Neuron (in vitro differentiated cells): ENCODE results near the gene CPEB2.
"Not testable (repeated sequence)": the region's sequence is repeated elsewhere in the genome, so short reads cannot be mapped to it uniquely, and the experiment has no call there.

Experiments used
- H2AFZ ChIP-seq: one replicate; pipeline ENCODE4 v1.6.1; 2013; ENCODE audit warnings: low read depth, mild to moderate bottlenecking, inconsistent platforms, low read length, moderate library complexity
- H3K27me3 ChIP-seq: one replicate; pipeline ENCODE4 v1.6.1; 2013; ENCODE audit warnings: low read length; ENCODE audit not compliant: insufficient read depth
- H3K36me3 ChIP-seq: one replicate; pipeline ENCODE4 v1.6.1; 2013; ENCODE audit warnings: low read length; ENCODE audit not compliant: insufficient read depth
- H3K4me1 ChIP-seq: one replicate; pipeline ENCODE4 v1.6.1; 2013; ENCODE audit warnings: low read length; ENCODE audit not compliant: insufficient read depth
- H3K4me3 ChIP-seq: 2 replicates; pipeline ENCODE4 v1.5.1; 2013; ENCODE audit warnings: mild to moderate bottlenecking, low read length, moderate library complexity
- H3K9me3 ChIP-seq: one replicate; pipeline ENCODE4 v1.6.1; 2013; ENCODE audit warnings: low read length

CPEB2 gene

DNA sequence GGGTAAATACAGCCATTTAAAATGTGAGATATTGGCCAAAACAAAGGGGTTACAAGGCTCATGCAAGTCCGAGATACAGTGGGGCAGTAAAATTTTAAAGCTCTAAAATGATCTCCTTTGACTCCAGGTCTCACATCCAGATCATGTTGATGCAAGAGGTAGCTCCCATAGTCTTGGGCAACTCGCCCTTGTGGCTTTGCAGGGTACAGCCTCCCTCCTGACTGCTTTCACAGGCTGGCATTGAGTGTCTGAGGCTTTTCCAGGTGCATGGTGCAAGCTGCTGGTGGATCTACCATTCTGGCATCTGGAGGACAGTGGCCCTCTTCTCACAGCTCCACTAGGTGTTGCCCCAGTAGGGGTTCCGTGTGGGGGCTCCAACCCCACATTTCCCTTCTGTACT, 83.5 kb downstream of the CPEB2 start:
- H3K36me3 ChIP-seq, H3K9me3 ChIP-seq, H2AFZ ChIP-seq, H3K4me1 ChIP-seq, H3K27me3 ChIP-seq, H3K4me3 ChIP-seq: not testable (repeated sequence)

DNA sequence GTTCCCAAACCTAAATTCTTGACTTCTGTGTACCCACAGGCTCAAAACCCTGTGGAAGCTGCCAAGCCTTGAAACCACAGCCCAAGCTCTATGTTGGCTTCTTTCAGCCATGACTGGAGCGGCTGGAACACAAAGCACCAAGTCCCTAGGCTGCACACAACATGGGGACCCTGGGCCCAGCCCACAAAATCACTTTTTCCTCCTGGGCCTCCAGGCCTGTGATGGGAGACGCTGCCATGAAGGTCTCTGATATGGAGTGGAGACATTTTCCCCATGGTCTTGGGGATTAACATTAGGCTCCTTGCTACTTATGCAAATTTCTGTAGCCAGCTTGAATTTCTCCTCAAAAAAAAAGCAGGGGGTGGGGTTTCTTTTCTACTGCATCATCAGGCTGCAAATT, 84.0 kb downstream of the CPEB2 start:
- H3K4me1 ChIP-seq, H3K27me3 ChIP-seq, H3K36me3 ChIP-seq, H2AFZ ChIP-seq, H3K4me3 ChIP-seq, H3K9me3 ChIP-seq: not testable (repeated sequence)

DNA sequence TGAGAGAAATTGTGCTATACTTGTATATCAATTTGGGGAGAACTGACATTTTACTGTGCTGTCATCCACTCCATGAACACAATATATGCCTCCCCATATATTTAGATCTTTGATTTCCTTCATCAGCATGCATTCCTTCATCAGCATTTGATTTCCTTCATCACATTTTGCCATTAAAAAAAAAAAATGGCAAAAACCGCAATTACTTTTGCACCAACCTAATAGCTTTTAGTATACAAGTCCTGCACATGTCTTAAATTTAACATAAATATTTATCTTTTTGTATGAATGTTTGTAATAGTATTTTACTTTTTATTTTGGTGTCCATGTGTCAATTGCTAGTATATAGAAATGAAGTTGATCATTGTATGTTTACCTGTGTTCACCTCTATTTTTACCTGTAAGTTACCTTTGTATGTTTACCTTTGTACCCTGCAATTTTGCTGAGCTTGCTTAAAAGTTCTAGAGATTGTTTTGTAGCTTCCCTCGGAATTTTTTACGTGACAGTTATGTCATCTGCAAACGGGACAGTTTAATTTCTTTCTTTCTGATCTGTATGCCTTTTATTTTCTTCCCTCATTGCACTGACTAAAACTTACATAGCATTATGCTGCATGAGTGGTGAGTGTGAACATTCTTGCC, 86.2 kb downstream of the CPEB2 start:
- H3K36me3 ChIP-seq, result no peaks in the 10 kb centered on the region
- H3K4me3 ChIP-seq, result no peak overlapping the region
- H3K4me1 ChIP-seq, result no peaks in the 10 kb centered on the region
- H3K9me3 ChIP-seq, result no peaks in the 10 kb centered on the region
- H2AFZ ChIP-seq, result no peak overlapping the region
- no peaks in the 10 kb centered on the region for H3K27me3 ChIP-seq

DNA sequence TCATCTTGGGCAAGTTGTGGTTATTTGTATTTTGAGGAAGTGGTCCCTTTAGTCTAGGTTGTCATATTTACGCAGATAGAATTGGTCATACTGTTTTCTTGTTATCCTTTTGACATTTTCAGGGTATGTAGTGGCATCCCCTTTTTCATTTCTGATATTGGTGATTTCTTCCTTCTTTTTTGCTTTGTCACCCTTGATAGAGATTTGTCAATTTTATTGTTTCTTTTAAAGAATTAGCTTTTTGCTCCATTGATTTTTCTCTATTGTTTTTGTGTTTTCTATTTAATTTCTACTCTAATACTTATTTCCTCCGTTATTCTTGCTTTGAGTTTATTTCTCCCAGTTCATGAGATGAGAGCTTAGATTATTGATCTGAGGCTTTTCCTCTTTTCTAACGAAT, 87.7 kb downstream of the CPEB2 start:
- Histone ChIP-seq H3K4me3 (no peak overlapping the region), H3K27me3 (no peaks in the 10 kb centered on the region), H3K4me1 (no peaks in the 10 kb centered on the region), H2AFZ (no peak overlapping the region), H3K9me3 (no peaks in the 10 kb centered on the region), H3K36me3 (no peaks in the 10 kb centered on the region)

DNA sequence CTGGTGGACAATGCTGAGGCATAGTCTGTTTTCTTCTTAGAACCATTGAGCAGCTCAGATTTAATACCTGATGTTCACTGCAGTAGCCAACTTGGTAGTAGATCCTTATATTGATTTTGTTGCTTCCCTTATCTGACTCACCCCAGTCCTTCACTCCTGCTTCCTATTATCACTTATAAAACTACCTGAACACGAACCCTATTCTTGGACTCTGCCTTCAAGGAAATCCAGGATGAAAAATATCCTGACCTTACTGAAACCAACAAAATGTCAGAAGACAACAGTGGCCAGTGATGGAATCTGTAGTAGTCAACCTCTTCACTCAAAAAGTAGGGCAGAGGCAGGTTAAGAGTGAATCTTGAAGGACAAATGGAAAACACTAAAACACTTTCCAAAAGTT, 98.1 kb downstream of the CPEB2 start:
- H2AFZ ChIP-seq, result no peak overlapping the region
- no peaks in the 10 kb centered on the region for H3K27me3 ChIP-seq
- no peaks in the 10 kb centered on the region for H3K36me3 ChIP-seq
- H3K4me3 ChIP-seq, result no peak overlapping the region
- no peaks in the 10 kb centered on the region for H3K4me1 ChIP-seq
- no peaks in the 10 kb centered on the region for H3K9me3 ChIP-seq

DNA sequence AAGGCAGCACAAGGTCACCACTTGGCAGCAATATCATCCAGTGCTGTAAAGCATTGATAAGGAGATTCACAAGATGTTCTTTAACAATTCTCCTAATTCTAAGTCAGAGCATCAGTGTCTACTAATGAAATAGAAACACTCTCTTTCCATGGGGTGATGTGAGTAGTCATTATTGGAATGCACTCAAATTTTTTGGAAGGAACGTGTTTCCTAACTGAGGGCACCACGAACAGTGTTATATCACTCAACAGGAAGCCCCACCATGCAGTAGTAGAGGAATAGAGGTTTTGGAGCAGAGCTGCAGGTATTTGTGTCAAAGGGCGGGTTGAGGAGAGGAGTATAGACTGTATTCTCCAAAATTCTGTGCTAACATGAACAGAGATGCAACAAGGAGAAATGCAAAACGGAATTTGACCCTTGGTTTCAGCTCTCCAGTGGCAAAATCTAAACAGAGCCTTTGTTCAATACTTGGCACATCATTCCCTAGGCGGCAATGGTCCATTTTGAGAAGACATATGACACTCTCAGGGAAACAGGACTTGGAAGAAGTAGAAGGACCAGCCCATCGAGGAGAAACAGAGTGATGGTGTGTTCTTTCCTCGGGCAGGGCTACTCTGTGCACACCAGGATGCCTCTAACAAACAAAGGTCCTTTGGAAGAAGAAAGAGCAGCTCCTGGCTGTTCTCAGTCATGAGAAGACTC, 98.9 kb downstream of the CPEB2 start:
- Histone ChIP-seq H3K36me3 (no peaks in the 10 kb centered on the region), H3K4me1 (no peaks in the 10 kb centered on the region), H3K9me3 (no peaks in the 10 kb centered on the region), H3K4me3 (no peak overlapping the region), H3K27me3 (no peaks in the 10 kb centered on the region), H2AFZ (no peak overlapping the region)

DNA sequence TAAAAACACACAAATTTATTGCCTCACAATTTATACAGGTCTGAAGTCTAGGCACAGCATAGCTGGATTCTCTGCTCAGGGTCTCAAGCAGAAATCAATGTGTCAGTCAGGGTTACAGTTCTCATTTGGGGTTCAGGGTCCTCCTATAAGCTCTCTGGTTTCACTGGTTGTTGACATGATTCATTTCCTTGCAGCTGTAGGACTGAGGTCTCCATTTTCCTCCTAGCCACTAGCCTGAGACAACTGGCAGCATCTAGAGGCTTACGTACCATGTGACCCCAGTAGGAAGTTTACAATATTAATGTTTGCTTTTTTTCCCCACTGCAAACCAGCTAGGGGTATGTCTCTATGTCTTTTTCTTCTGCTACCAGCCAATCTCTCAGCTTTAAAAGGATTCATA, 102.5 kb downstream of the CPEB2 start:
- no peak overlapping the region for H2AFZ ChIP-seq
- no peaks in the 10 kb centered on the region for H3K36me3 ChIP-seq
- H3K27me3 ChIP-seq, result no peaks in the 10 kb centered on the region
- no peak overlapping the region for H3K4me3 ChIP-seq
- H3K4me1 ChIP-seq, result peaks cover 3% of the 10 kb centered on the region
- no peaks in the 10 kb centered on the region for H3K9me3 ChIP-seq

DNA sequence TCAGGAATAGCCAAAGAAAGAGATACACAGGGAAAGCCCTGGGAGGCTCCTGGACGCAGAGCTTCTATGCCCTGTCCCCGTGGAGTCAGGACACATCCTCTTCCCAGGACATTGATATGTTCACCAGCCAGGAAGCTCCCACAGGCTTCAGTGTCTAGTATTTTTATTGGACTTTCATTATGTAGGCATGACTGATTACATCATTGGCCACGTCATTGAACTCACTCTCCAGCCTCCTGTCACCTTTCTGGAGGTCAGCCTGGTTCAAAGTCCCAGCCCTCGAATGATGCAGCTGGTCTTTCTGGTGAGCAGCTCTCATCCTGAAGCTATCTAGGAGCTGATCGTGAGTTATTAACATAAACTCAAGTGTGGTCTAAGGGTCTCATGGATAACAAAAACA, 104.1 kb downstream of the CPEB2 start:
- H2AFZ ChIP-seq, result no peak overlapping the region
- no peaks in the 10 kb centered on the region for H3K9me3 ChIP-seq
- peaks cover 3% of the 10 kb centered on the region for H3K4me1 ChIP-seq
- no peaks in the 10 kb centered on the region for H3K36me3 ChIP-seq
- H3K27me3 ChIP-seq, result no peaks in the 10 kb centered on the region
- no peak overlapping the region for H3K4me3 ChIP-seq

DNA sequence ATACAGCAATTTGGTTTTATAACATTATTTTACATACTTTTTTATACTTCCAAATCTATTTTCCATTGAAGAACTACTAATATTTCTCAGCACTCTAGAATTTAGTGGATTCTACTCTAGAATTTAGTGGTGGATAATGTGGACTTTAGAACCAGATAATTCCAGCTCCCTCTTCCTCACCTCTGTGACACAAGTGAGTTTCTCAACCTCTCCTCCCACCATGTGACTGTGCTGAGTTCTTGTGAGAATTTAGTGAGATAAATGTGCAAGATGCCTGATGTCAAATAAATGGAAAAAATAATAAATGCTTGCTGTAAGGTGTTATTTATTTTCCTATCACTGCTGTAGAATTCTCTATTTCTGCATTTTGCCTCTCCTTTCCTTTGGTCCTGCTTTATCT, 107.3 kb downstream of the CPEB2 start:
- Histone ChIP-seq H3K9me3 (no peaks in the 10 kb centered on the region), H3K36me3 (no peaks in the 10 kb centered on the region), H3K27me3 (no peaks in the 10 kb centered on the region), H2AFZ (no peak overlapping the region), H3K4me1 (peaks cover 3% of the 10 kb centered on the region), H3K4me3 (no peak overlapping the region)

DNA sequence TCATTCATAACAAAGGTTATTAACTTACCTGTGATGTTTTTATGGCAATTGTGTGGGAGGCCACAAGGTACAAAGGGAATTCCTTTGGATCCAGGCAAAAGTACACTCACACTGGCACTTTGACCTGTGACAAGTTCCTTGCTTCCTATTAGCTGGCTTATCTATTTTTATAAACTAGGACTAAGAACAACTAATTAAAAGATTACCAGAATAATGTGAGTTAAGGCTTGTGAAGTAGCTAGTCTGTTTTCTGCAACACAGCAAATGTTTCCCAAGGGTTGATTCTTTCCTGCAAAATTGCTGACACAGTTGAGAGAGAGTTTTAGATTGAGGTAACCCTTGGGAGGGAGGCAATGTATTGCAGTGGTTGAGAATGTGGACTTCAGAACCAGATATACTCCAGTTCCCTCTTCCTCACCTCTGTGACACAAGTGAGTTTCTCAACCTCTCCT, 107.9 kb downstream of the CPEB2 start:
- Histone ChIP-seq H2AFZ (no peak overlapping the region), H3K9me3 (no peaks in the 10 kb centered on the region), H3K4me1 (peaks cover 3% of the 10 kb centered on the region), H3K36me3 (no peaks in the 10 kb centered on the region), H3K27me3 (no peaks in the 10 kb centered on the region), H3K4me3 (no peak overlapping the region)

DNA sequence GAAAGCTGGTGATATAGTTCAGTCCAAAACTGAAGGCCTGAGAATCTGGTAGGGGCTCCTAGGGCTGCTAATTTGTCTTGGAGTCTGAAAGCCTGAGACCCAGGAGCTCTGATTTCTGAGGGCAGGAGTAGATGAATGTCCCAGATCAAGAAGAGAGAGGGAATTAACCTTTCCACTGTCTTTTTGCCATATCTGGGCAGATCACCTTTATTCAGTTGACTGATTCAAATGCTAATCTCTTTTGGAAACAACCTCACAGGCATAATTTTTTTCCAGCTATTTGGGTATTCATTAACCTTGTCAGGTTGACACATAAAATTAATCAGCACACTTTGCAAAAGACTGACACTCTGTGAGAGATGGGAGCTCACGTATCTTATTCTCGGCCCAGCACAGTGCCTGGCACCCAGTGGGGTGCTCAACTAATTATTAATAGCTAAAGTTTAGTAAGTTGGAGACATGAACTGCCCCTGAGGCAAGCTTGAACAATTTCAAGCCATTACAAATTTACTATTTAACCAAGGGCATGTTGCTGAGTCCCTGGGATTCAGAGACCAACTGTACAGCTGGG, 114.3 kb downstream of the CPEB2 start:
- Histone ChIP-seq H3K27me3 (no peaks in the 10 kb centered on the region), H2AFZ (no peak overlapping the region), H3K4me3 (no peak overlapping the region), H3K36me3 (no peaks in the 10 kb centered on the region), H3K4me1 (peaks cover 3% of the 10 kb centered on the region), H3K9me3 (no peaks in the 10 kb centered on the region)

DNA sequence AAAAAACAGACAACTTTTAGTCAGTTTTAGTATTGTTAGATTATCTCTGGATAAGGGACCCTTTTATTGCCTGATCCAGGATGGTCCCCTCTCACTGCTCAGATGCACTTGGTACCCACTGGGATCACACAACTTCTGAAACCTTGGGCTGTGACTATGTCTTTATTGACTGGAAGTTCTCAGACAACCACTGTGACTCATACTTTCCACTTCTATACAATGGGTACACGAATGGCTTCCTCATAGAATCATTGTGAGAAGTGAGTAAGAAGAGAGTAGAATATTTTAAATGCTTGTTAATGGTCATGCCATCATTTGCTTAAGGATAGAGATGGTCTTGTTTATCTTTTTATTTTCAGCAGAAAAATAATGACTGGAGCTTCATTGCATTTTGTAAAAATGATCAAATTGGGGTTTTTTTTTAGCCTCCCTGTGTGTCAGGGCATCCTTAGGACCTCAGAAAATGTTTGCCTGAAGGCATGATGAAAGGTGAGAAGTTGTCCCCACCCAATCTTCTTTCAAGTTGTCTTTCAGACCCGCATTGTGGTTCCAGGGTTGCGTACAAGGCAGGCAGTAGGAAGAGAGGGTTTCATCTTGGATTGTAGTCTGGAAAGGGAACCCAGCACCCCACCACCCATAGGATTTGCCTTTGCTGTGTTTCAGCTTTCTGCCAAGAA, 115.1 kb downstream of the CPEB2 start:
- Histone ChIP-seq H3K36me3 (no peaks in the 10 kb centered on the region), H3K9me3 (no peaks in the 10 kb centered on the region), H3K4me3 (no peak overlapping the region), H3K27me3 (no peaks in the 10 kb centered on the region), H3K4me1 (peaks cover 3% of the 10 kb centered on the region), H2AFZ (no peak overlapping the region)

DNA sequence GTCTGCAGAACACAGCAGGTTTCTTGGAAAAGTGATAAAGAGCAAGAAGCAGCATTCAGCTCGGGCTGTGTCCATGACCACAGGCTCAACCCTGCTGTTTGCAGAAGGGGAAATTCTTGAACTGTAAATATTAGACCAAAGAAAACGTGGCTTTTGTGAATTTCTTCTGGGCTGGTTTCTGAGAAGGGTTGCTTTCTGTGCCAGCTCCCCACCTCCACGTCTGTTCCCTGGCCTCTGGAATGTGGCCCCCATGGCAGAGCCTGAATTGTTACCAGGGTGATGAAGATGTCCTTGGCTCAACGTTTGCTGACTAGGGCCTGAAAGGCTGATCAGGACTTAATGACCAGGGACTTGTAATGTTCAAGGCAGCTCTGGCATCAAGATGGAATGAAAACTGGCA, 116.0 kb downstream of the CPEB2 start:
- Histone ChIP-seq H3K4me3 (no peak overlapping the region), H3K9me3 (no peaks in the 10 kb centered on the region), H3K36me3 (no peaks in the 10 kb centered on the region), H3K4me1 (peaks cover 3% of the 10 kb centered on the region), H2AFZ (no peak overlapping the region), H3K27me3 (no peaks in the 10 kb centered on the region)
